COLO668 (cell line): ENCODE measurements around the gene RBM12.

Source experiments
- DNase-seq: peaks from one replicate; lab custom pipeline; 2025; ENCODE audit not compliant: unreplicated experiment; lab: John Stamatoyannopoulos, UW

The RBM12 gene

GRCh38 chr20:35600993-35601973, 63.4 kb downstream of the RBM12 start:
- peak; percentile 80 for DNase-seq

- no peak for DNase-seq
Observed at GRCh38 chr20:35600176-35600992, 64.3 kb downstream of the RBM12 start.

GRCh38 chr20:35599776-35600120, 65.0 kb downstream of the RBM12 start:
- no peak for DNase-seq
